Measurements from ENCODE around the gene TUBGCP6.
"Not testable (repeated sequence)": the region's sequence is repeated elsewhere in the genome, so short reads cannot be mapped to it uniquely, and the experiment has no call there.

Gene TUBGCP6

GRCh38 chr22:50278956-50279619 lies 34.3 kb upstream of the TUBGCP6 start:
- no peak for DNase-seq (ENCODE audit: low read depth, low spot score)

GRCh38 chr22:50278461-50278860 lies 33.6 kb upstream of the TUBGCP6 start:
- DNase-seq (ENCODE audit: low read depth, low spot score): no peak

- no peak for DNase-seq (ENCODE audit: low read depth, low spot score)
Measured at GRCh38 chr22:50277761-50278160, 32.9 kb upstream of the TUBGCP6 start.

- no peak for DNase-seq (ENCODE audit: low read depth, low spot score)
Measured at GRCh38 chr22:50276143-50276542, 31.3 kb upstream of the TUBGCP6 start.

- DNase-seq (ENCODE audit: low read depth, low spot score): no peak
Measured at GRCh38 chr22:50275181-50276055, 30.6 kb upstream of the TUBGCP6 start.

GRCh38 chr22:50274771-50275170 lies 29.9 kb upstream of the TUBGCP6 start:
- no peak for DNase-seq (ENCODE audit: low read depth, low spot score)

GRCh38 chr22:50274311-50274710 lies 29.5 kb upstream of the TUBGCP6 start:
- DNase-seq (ENCODE audit: low read depth, low spot score): no peak

GRCh38 chr22:50273781-50274180 lies 29.0 kb upstream of the TUBGCP6 start:
- not testable (repeated sequence) for DNase-seq (ENCODE audit: low read depth, low spot score)

- not testable (repeated sequence) for DNase-seq (ENCODE audit: low read depth, low spot score)
Measured at GRCh38 chr22:50273352-50273751, 28.5 kb upstream of the TUBGCP6 start.

GRCh38 chr22:50272044-50272802 lies 27.4 kb upstream of the TUBGCP6 start:
- DNase-seq (ENCODE audit: low read depth, low spot score): no peak

GRCh38 chr22:50271519-50271970 lies 26.7 kb upstream of the TUBGCP6 start:
- DNase-seq (ENCODE audit: low read depth, low spot score): no peak

- no peak for DNase-seq (ENCODE audit: low read depth, low spot score)
Measured at GRCh38 chr22:50270666-50271394, 26.0 kb upstream of the TUBGCP6 start.

GRCh38 chr22:50269970-50270665 lies 25.3 kb upstream of the TUBGCP6 start, which contains the start of gene MAPK11:
MAPK11 (minus strand) TSS chr22:50270380; CDS start chr22:50270292, 88 bp downstream.
- DNase-seq (ENCODE audit: low read depth, low spot score): no peak

- DNase-seq (ENCODE audit: low read depth, low spot score): no peak
Measured at GRCh38 chr22:50269573-50269969, 24.7 kb upstream of the TUBGCP6 start.

- DNase-seq (ENCODE audit: low read depth, low spot score): no peak
Measured at GRCh38 chr22:50268655-50269113, 23.9 kb upstream of the TUBGCP6 start.

GRCh38 chr22:50267591-50268390 lies 23.0 kb upstream of the TUBGCP6 start:
- no peak for DNase-seq (ENCODE audit: low read depth, low spot score)

- DNase-seq (ENCODE audit: low read depth, low spot score): no peak
Measured at GRCh38 chr22:50266994-50267393, 22.2 kb upstream of the TUBGCP6 start.

- no peak for DNase-seq (ENCODE audit: low read depth, low spot score)
Measured at GRCh38 chr22:50264946-50265669, 20.3 kb upstream of the TUBGCP6 start.

- DNase-seq (ENCODE audit: low read depth, low spot score): no peak
Measured at GRCh38 chr22:50264104-50264745, 19.4 kb upstream of the TUBGCP6 start.
